ENCODE data around the gene SLC25A30.

Gene SLC25A30

GRCh38 chr13:45372189-45373161 is 45.7 kb downstream of the SLC25A30 start:
- no peak for TF ChIP-seq CTCF (IDR thresholded peaks at IDR 0.05; ENCODE audit: low read depth, low read length, missing control alignments)
- DNase-seq (ENCODE audit: low read depth): no peak
- no peak overlapping the region for H3K4me3 ChIP-seq (ENCODE audit: low read depth, low read length)

DNA sequence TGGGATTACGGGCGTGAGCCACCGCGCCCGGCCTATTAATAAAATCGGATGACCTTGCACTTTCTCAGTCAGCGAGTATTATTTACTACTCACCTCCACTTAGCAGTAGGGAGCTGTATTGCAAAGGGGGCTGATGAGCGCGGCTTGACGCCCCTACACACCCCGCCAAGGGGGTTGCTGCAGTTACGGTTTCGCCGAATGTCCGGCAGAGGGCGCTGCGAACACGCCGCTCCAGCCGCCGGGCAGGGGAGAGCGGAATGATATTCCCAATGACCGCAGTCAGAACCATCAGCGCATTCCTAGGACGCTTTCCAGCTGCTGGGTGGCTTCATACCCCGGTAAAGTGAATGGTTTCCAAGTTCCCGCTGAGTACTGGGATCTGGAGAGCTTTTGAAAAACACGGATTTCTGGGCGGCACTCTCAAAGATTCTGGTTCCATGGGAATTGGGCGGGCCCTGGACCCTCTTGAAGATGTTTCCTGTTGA is 47.2 kb downstream of the SLC25A30 start:
- peak; percentile 88 for TF ChIP-seq CTCF (IDR thresholded peaks at IDR 0.05; ENCODE audit: low read depth, low read length, missing control alignments)
- H3K4me3 ChIP-seq (ENCODE audit: low read depth, low read length): no peak overlapping the region
- no peak for DNase-seq (ENCODE audit: low read depth)

GRCh38 chr13:45369116-45369515 is 49.1 kb downstream of the SLC25A30 start:
- no peak for DNase-seq (ENCODE audit: low read depth)
- TF ChIP-seq CTCF (IDR thresholded peaks at IDR 0.05; ENCODE audit: low read depth, low read length, missing control alignments): no peak
- H3K4me3 ChIP-seq (ENCODE audit: low read depth, low read length): no peak overlapping the region

GRCh38 chr13:45368571-45368970 is 49.6 kb downstream of the SLC25A30 start:
- H3K4me3 ChIP-seq (ENCODE audit: low read depth, low read length): no peak overlapping the region
- DNase-seq (ENCODE audit: low read depth): no peak
- TF ChIP-seq CTCF (IDR thresholded peaks at IDR 0.05; ENCODE audit: low read depth, low read length, missing control alignments): no peak

- DNase-seq (ENCODE audit: low read depth): no peak
Measured at GRCh38 chr13:45368005-45368404, 50.2 kb downstream of the SLC25A30 start.

GRCh38 chr13:45367358-45367757 is 50.8 kb downstream of the SLC25A30 start:
- DNase-seq (ENCODE audit: low read depth): peak; percentile 75
- no peak for TF ChIP-seq CTCF (IDR thresholded peaks at IDR 0.05; ENCODE audit: low read depth, low read length, missing control alignments)
- H3K4me3 ChIP-seq (ENCODE audit: low read depth, low read length): no peak overlapping the region

More at GRCh38 chr13:45368005-45368404, 50.2 kb downstream of the SLC25A30 start:
- no peak overlapping the region for H3K4me3 ChIP-seq (ENCODE audit: low read depth, low read length)
- TF ChIP-seq CTCF (IDR thresholded peaks at IDR 0.05; ENCODE audit: low read depth, low read length, missing control alignments): no peak
